ENCODE measurements around the gene JPH2. TPM values are rescaled to one million over a fixed set of nuclear protein-coding genes. Genes with fewer than 3 reads are reported as not detected.
"Not testable (repeated sequence)": the region's sequence is repeated elsewhere in the genome, so short reads cannot be mapped to it uniquely, and the experiment has no call there.

JPH2 gene
- 0.03 and 0.18 TPM in 2 replicates for total RNA-seq (2014; rRNA removed; shearing (Covaris generic))

DNA sequence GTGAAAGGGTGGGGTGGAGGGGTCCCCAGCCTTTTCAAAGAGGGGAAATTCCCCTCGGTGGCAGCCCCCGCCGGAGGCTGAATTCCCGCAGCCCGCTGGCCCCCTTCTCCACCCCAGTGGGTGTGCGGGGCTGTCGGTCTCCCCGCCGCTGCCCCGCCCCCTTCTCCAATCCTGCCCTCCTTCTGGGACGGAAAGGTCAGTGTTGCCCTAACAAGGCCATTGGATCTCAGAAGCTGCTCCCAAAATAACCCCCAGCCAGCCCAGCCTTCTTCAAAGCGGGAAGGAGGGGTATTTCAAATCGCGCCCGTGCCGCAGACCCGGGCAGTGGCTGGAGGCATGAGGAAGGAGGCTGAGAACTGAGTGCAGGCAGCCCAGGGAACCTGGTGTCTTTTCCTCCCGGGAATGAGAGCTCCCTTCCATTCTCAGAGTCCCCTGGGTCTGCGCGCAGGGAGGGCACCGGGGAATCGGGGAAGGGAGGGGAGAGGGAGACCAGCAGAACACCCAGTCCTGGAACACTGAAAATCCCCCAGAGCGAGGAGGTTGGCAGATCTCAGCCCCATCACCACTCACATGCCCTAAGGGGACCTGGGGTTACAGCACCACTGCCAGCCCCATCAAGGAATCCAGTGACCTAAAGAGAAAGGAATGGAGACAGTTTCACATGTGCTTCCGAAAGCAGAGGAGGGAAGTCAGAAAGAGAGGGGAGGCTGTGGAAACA, at the start of gene JPH2:
Gene JPH2 (minus strand): TSS at position 135 of the 718 bp plus-strand sequence. CDS start 483 bp downstream, outside the sequence.
- no peak for DNase-seq (ENCODE audit: low spot score)

DNA sequence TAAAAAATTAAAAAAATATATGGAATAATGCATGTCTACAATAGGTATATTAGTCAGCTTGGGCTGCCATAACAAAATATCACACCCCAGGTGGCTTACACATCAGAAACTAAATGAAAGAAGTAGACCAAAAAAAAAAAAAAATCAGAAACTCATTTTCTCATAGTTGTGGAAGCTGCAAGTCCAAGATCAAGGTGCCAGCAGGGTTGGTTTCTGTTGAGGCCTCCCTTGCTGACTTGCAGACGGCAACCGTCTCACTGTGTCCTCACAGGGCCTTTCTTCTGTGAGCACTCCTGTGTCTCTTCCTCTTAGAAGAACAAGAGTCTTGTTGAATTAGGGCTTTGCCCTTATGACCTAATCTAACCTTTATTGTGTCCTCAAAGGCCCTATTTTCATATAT, 48.7 kb upstream of the JPH2 start:
- no peak for DNase-seq (ENCODE audit: low spot score)

DNA sequence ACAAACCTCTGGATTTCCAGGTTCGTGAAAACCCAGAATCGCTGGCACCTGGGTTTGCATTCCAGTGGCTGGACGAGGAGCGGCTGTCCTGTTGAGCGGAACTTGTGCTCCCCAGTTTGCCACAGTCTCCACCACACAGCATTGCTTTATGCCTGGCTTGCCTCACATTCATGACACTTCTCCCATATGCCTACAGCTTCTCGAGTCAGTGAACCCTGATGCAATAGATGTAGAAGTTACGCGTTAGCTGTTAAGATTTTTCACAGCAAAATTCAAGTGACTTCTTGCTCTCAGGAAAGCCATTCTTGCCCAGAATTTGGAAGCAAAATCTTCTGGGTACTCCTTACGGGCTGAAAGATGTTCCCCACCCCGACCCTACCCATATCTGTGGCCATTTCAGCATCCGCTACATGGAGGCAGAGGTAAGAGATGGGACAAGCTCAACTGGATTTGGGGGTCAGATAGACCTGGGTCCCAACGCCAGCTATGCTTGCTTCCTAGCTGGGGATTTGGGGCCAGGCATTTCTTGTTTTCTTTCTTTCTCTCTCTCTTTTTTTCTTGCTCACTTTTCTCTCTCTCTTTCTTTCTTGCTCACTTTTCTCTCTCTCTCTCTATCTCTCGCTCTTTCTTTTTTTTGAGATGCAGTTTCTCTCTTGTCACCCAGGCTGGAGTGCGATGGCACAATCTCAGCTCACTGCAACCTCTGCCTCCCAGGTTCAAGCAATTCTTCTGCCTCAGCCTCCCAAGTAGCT, 47.8 kb upstream of the JPH2 start:
- DNase-seq (ENCODE audit: low spot score): no peak

DNA sequence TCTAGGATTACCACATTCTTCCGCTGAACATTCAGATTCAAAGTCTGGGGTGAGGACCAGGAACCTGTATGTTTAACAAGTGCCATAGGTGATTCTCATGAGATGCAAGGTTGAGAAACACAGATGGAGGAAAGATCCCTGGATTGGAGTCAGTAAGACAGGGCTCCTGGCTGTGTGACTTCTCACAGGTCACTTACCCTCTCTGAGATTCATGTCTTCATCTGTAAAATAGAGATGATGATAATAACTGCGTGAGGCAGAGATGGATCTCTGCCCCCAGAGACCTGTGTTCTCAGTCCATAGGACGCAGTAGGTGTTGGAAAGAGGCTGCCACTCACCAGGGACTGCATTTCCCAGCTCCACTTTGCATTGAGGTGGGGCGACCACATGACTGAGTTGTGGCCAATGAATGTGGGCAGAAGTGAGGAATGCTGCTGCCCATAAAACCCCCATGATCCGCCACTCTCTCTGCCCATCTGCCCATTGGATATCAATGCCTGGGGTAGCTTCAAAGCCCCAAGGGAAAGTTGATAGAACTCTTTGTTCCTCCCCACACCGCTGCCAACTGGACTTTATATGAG, 46.5 kb upstream of the JPH2 start:
- no peak for DNase-seq (ENCODE audit: low spot score)

DNA sequence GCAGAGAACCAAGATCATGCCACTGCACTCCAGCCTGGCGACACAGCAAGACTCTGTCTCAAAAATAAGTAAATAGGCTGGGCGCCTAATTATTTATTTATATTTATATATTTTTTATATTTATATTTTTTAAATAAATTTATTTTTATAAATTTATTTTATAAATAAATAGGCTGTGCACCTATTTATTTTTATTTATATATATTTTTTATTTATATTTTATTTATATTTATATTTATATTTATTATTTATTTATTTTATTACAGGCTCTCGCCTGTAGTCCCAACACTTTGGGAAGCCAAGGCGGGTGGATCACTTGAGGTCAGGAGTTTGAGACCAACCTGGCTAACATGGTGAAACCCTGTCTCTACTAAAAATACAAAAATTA, 45.5 kb upstream of the JPH2 start:
- DNase-seq (ENCODE audit: low spot score): not testable (repeated sequence)

DNA sequence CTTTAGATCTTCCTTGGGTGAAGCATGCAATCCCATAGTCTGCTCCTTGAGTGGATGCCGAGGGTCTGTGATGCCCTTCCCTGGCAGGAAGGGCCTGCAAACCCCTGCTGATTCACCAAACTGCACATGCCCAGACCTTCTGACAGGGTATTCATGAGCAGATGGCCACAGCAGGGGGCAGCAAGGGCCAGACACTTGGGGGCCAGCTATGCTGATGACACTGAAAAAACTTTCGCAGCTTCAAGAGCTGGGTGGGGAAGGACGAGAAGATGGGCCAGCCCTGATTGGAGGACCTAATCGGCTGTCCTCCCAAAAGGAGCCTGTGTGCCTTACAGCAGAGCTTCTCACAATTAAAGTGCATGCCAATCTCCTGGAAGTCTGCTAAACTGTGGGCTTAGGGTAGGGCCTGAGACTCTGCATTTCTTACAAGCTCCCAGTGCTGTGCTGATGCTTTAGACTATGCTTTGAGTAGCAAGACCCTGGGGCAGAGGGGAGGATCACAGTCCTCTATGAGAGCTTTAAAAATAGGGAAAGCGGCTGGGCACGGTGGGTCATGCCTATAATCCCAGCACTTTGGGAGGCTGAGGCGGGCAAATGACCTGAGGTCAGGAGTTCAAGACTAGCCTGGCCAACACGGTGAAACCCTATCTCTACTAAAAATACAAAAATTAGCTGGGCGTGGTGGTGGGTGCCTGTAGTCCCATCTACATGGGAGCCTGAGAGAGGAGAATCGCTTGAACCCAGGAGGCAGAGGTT, 44.9 kb upstream of the JPH2 start:
- DNase-seq (ENCODE audit: low spot score): no peak

DNA sequence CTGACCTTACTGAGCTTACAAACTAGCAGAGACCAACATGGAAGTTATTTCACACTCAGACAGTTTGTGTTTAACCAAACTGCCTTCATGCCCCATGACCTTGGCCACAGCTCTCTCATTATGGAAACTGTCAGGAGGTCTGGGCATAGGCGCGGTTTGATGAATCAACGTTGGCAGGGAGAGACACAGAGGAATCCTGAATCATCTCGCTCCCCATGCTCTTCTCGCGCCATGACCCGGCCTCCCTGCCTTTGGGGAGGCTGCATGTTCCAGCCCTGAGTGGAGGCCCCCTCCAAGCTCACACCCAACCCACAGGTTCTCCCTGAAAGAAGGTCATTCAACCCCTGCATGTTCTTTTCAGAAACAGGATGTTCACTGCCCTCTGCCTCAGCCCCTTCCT, 44.2 kb upstream of the JPH2 start:
- DNase-seq (ENCODE audit: low spot score): no peak

DNA sequence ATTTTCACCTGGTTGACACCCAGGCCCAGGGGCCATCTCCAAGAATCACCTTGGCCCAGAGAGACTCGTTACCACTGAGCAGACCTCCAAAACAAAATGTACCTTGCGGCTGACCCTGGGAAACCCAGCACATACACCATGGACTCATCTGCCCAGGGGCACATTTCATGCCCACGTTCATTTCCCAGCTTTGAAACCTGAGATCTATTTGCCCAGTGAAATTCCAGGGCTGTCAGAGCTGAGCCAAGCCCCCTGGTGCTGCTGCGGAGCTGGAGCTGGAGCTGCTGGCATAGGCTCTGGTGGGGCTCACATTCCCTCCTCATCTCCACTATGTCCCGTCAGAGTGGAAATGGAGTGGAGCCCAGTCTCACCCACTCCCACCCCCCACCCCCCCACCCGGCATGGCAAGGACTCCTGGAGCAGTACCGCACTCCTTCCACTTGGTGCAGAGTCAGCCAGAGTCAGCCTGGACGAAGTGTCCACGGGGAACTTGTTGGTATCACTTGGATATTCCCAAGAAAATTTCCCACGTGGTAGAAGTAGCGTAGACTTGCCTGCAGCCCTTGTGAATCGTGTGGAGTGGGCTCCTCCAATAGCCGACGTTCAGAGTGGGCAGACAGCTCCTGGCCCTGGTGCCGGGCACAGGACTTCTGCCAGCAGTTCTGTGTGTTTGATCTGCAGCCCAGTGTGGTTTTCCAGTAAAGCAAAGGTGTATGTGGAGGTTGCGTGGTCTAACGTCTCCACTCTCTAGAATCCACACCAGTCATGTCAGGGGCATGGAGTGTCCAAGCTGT, 41.7 kb upstream of the JPH2 start:
- no peak for DNase-seq (ENCODE audit: low spot score)

DNA sequence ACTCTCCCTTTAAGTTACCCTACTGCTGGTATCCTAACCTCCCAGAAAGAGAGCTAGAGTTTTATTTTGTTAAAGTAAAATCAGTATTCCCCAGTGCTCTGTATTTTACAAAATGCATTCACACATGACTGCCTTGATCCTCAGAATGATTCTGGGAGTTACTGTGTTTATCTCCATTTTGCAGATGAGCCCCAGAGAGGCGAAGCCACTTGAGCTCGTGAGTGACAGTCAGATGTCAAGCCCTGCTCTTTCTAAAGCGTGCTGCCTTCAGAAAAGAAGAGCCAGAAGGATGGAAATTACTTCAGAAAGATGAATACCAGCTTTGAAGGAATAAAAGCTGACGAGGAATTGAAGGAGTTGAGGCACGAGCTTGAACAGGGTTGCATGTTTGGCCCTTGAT, 37.6 kb upstream of the JPH2 start:
- DNase-seq (ENCODE audit: low spot score): no peak

DNA sequence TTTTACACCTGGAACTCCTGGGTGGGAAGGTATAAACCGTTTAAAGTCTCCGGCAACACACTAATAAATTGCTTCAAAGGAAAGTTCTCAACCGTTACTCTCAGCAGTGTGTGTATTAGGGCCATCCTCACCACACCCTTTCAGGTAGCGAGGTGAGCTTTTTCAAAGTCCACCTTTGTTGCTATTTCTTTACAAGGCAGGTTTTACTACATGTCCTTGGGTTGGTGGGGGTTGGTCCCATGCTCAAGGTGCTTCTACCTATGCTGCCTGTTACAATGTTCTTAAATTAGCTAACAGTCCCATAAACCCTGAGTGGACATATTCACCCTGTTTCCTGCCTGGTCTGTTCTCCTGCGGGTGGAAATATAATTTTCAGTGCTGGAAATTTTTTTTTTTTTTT, 36.7 kb upstream of the JPH2 start:
- no peak for DNase-seq (ENCODE audit: low spot score)

DNA sequence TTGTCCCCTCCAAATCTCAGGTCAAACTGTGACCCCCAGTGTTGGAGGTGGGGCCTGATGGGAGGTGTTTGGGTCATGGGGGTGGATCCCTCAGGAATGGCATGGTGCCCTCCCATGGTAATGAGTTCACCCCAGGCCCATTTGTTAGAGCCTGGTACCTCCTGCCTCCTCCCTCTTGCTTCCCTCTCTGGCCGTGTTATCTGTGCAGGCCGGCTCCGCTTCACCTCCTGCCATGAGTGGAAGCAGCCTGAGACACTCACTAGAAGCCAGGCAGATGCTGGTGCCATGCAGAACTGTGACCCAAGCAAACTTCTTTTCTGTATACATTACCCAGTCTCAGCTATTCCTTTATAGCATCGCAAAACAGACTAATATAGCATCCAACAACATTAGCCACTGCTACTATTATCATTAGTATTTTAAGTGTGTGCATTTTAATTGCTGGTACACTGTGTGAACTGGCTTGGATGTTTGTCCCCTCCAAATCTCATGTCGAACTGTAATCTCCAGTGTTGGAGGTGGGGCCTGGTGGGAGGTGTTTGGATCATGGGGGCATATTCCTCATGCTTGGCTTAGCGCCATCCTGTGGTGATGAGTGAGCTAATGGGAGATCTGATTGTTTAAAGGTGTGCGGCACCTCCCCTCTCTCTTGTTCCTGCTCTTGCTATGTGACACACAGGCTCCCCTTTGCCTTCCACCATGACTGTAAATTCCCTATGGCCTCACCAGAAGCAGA, 35.8 kb upstream of the JPH2 start:
- no peak for DNase-seq (ENCODE audit: low spot score)

DNA sequence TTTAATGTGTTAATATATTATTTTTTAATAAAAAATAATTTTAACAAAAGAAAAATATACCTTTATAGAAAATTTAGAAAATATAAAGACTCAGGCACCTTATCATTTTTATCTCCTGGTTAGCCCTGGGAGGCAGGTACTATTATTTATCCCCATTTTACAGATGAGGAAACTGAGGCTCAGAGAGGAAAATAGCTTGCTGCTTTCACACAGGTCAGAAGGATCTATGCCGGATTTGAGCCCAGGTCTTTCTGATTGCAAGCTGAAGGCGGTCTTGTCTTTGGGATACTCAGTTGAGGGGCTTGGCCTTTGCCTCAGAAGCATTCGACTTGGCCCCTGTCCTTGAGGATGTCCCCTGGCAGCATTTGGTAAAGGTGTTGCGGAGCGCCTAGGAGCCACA, 35.0 kb upstream of the JPH2 start:
- DNase-seq (ENCODE audit: low spot score): no peak

DNA sequence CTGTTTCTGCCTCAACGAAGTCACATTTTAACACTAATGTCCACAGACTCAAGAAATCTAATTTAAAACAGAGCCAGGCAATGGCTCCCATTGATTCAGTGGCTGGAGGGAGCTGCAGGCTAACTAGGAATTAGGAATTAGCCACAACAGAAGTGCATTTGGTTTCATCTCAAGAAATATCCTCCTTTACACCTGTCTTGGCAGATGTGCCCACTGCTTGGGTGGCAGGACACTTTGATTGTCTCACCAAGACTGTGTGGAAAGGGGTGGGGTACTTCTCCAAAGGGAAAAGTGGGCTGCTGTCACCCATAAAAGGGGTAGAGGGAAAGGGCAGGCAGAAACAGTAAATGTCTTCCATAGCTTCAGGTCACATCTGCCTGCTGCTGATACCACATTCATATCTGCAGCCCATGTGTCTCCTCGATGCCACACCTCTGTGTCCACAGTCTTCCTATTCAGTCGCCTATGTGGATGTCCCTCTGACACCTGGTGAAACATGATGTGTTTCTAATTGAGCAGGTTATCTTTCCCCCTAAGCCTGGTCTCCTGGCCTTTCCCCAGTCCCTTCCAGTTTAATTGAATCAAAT, 34.5 kb upstream of the JPH2 start:
- no peak for DNase-seq (ENCODE audit: low spot score)

DNA sequence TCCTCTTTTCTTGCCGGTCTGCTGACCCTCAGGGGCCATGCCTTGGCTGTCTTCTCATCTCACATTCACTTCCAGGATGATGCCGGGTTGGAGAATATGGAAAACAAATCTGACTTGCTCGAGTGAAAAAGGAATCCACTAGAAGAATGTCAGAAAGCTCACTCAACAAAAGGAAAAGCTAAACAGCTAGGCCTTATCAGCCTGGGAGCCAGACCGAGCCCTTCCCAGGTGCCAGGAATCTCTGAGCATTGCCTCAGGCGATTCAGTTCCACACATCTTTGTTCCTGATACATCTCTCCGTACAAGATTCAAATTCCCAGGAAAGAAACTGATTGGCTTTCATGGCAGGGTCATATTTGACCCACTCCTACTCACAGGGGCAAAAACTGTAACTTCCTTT, 32.8 kb upstream of the JPH2 start:
- no peak for DNase-seq (ENCODE audit: low spot score)

DNA sequence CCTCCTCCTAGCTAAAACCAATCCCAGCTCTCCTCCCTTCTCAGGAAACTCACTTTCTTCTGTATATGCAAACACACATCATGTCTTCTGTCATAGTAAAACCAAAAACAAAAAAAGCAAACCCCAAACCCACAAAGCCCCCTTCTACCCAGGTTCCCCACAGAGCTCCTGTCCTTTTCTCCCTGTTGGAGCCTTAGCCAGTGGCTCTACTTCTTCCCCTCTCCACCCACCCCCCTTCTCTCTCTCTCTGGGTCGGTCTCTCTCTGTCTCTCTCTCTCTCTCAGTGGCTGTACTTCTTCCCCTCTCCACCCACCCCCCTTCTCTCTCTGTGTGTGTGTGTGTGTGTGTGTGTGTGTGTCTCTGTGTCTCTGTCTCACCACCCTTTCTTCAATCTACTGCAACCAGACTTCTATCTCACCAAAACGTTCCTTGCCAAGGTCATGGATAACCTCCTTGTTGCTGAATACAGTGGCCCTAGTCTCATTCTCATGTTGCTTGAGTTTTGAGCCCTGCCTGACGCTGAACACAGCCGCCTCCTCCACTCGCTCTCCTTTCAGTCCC, 32.3 kb upstream of the JPH2 start:
- DNase-seq (ENCODE audit: low spot score): no peak

DNA sequence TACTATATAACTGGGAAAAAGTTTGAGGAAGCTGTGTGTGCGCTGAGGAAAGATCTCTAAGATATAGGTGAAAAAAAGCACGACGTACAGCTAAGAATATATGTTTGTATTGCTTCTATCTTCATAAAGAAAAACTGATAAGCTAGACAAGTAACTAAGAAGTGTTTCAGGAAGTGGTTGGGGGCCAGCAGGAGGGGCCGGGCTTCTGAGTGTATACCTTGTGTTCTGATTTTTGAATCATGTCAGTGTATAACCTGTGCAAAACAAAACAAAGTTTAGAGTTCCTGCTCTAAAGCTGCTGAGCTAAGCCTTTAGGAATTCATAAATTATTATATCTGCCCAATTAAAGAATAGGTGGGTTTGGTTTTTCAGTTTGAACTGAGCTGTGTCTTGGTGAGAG, 31.5 kb upstream of the JPH2 start:
- no peak for DNase-seq (ENCODE audit: low spot score)

DNA sequence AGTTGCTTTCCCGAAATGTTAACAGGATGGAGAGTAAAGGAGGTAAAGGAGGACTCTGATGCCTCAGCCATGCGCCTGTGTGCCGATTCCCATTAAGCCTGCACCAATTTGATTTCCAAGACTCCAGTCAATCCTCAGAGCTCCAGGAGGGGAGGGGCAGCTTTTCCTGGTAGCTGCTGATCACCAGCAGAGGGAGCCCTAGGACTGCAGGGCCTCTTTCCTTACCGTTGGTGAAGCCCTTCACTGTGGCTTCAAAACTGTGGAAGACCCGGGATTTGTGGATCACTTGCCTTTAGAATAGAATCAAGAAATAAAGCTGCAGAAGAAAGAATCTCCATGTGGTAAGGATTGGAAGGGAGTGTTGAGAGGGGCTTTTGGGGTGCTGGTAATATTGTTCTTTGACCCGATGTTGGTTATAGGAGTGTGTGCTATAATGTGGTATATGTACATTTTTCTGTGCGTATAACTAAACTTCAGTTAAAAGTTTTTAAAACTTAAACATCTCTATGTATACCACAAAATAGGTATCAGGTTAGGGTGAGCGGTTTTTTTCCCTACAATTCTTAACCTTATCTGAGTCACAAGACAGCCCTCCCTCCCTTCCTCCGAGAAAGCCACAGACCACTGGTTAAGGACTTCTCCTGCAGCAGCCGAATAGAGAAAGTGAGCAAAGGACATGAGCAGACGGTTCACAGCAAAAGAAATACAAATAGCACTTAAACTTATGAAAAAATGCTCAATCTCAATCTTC, 30.5 kb upstream of the JPH2 start:
- DNase-seq (ENCODE audit: low spot score): peak; percentile 91

DNA sequence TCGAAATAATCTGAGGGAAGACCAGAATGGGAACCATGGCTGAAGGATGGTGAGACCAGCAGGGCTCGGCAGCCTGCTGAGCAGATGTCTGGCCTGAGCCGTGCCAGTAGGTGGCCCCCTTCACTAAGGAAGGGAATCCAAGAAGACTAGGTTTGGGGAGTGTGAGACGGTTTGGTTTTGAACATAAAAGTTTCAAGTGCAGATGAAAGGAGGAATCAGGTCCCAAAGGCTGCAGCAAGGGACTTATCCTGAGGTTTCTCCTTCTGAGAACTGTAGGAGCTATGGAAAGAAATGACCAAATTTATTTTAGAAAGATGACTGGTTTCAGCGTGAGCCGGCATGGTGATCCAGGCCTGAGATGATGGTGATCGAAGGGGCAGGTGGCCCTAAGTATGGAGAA, 28.1 kb upstream of the JPH2 start:
- DNase-seq (ENCODE audit: low spot score): peak; percentile 83

DNA sequence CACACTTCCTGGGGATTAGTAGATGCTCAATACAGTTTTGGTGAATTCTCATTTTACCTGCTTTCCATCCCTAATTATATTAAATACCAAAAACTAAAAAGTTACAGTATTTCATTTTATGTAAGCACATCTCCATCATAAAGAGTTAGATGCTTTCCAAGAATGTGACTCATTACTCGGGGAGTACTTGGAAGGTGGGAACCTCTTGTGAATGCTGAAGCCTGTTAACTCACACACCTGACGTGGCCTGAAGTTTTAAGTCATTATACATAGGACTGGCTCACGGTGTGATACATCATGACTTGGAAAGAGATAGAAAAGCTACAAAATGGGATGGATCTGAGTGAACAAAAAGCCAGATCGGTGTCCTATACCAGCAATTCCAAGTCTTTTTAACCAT, 25.8 kb upstream of the JPH2 start:
- DNase-seq (ENCODE audit: low spot score): no peak

All from HT-29 (cell line).